H9 (cell line): ENCODE results near the gene FOXD2. TPM values are rescaled to one million over a fixed set of nuclear protein-coding genes. Genes with fewer than 3 reads are reported as not detected.

Experiments used
- DNase-seq: peaks from one replicate; pipeline ENCODE4 v3.0.0-alpha.2; 2017
- H2AFZ ChIP-seq: one replicate; pipeline ENCODE4 v1.6.1; 2013; ENCODE audit warnings: mild to moderate bottlenecking, low read length, control low read depth, moderate library complexity
- H2AK5ac ChIP-seq: 2 replicates; pipeline ENCODE4 v1.6.1; 2013; ENCODE audit warnings: low read length, control low read depth, mixed read lengths; ENCODE audit not compliant: insufficient read length
- H2BK120ac ChIP-seq: one replicate; pipeline ENCODE4 v1.6.1; 2013; ENCODE audit warnings: low read depth, mild to moderate bottlenecking, low read length, control low read depth, inconsistent platforms; ENCODE audit not compliant: poor library complexity, severe bottlenecking
- H2BK12ac ChIP-seq: 2 replicates; pipeline ENCODE4 v1.6.1; 2013; ENCODE audit warnings: low read length, control low read depth, mixed read lengths, low read depth; ENCODE audit not compliant: insufficient read length
- H2BK15ac ChIP-seq: 2 replicates; pipeline ENCODE4 v1.6.1; 2013; ENCODE audit warnings: low read depth, low read length, control low read depth
- H2BK20ac ChIP-seq: one replicate; pipeline ENCODE4 v1.6.1; 2013; ENCODE audit warnings: low read depth, mild to moderate bottlenecking, low read length, control low read depth, inconsistent platforms; ENCODE audit not compliant: poor library complexity, severe bottlenecking
- H2BK5ac ChIP-seq: 2 replicates; pipeline ENCODE4 v1.6.1; 2013; ENCODE audit warnings: low read length, control low read depth, mixed read lengths; ENCODE audit not compliant: insufficient read length
- H3K14ac ChIP-seq: 2 replicates; pipeline ENCODE4 v1.6.1; 2013; ENCODE audit warnings: low read length, control low read depth; ENCODE audit not compliant: insufficient read depth
- H3K18ac ChIP-seq: 2 replicates; pipeline ENCODE4 v1.6.1; 2013; ENCODE audit warnings: low read depth, mild to moderate bottlenecking, mixed read lengths, low read length, control low read depth; ENCODE audit not compliant: insufficient read length
- H3K23ac ChIP-seq: 2 replicates; pipeline ENCODE4 v1.6.1; 2013; ENCODE audit warnings: low read length, control low read depth, mixed read lengths, low read depth; ENCODE audit not compliant: insufficient read length
- H3K23me2 ChIP-seq: 2 replicates; pipeline ENCODE4 v1.6.1; 2013; ENCODE audit warnings: low read depth, mild to moderate bottlenecking, mixed read lengths, low read length, control low read depth; ENCODE audit not compliant: insufficient read length, poor library complexity, severe bottlenecking
- H3K27ac ChIP-seq: 2 replicates; pipeline ENCODE4 v1.5.1; 2013; ENCODE audit warnings: low read length, control low read depth, mixed read lengths, low read depth; ENCODE audit not compliant: insufficient read length
- H3K27me3 ChIP-seq: 2 replicates; pipeline ENCODE4 v1.6.1; 2013; ENCODE audit warnings: low read length, control low read depth, inconsistent platforms; ENCODE audit not compliant: insufficient read depth
- H3K4ac ChIP-seq: 2 replicates; pipeline ENCODE4 v1.6.1; 2013; ENCODE audit warnings: low read depth, mild to moderate bottlenecking, control low read depth, inconsistent platforms, low read length, moderate library complexity
- H3K4me1 ChIP-seq: 2 replicates; pipeline ENCODE4 v1.6.1; 2013; ENCODE audit warnings: low read length, control low read depth, inconsistent platforms; ENCODE audit not compliant: insufficient read depth
- H3K4me2 ChIP-seq: 2 replicates; pipeline ENCODE4 v1.6.1; 2013; ENCODE audit warnings: low read length, control low read depth, mixed read lengths; ENCODE audit not compliant: insufficient read length, insufficient read depth
- H3K56ac ChIP-seq: 2 replicates; pipeline ENCODE4 v1.6.1; 2013; ENCODE audit warnings: low read depth, mild to moderate bottlenecking, mixed read lengths, low read length, control low read depth; ENCODE audit not compliant: insufficient read length
- H3K79me1 ChIP-seq: 2 replicates; pipeline ENCODE4 v1.6.1; 2013; ENCODE audit warnings: low read depth, mild to moderate bottlenecking, moderate library complexity, low read length, control low read depth, inconsistent platforms; ENCODE audit not compliant: insufficient read depth, poor library complexity, severe bottlenecking
- H3K79me2 ChIP-seq: 2 replicates; pipeline ENCODE4 v1.6.1; 2013; ENCODE audit warnings: low read length, control low read depth, inconsistent platforms; ENCODE audit not compliant: insufficient read depth
- H3K9ac ChIP-seq: 2 replicates; pipeline ENCODE4 v1.6.1; 2013; ENCODE audit warnings: low read length, control low read depth, mixed read lengths; ENCODE audit not compliant: insufficient read length; ENCODE audit errors: extremely low read depth
- H3K9me3 ChIP-seq: one replicate; pipeline ENCODE4 v1.6.1; 2013; ENCODE audit warnings: low read depth, low read length, inconsistent platforms; ENCODE audit not compliant: control insufficient read depth
- H3T11ph ChIP-seq: one replicate; pipeline ENCODE4 v1.6.1; 2013; ENCODE audit warnings: mild to moderate bottlenecking, low read length, control low read depth, inconsistent platforms
- H4K20me1 ChIP-seq: one replicate; pipeline ENCODE4 v1.6.1; 2013; ENCODE audit not compliant: control insufficient read depth, insufficient read length, insufficient read depth
- H4K5ac ChIP-seq: 2 replicates; pipeline ENCODE4 v1.6.1; 2013; ENCODE audit warnings: low read depth, mild to moderate bottlenecking, mixed read lengths, low read length, control low read depth; ENCODE audit not compliant: insufficient read length
- H4K8ac ChIP-seq: replicated peaks from 2 replicates; pipeline ENCODE4 v1.6.1; 2013; ENCODE audit warnings: low read length, control low read depth, mixed read lengths, low read depth; ENCODE audit not compliant: insufficient read length
- H4K91ac ChIP-seq: 2 replicates; pipeline ENCODE4 v1.6.1; 2013; ENCODE audit warnings: low read depth, mild to moderate bottlenecking, moderate library complexity, mixed read lengths, low read length, control low read depth; ENCODE audit not compliant: insufficient read length
- H3K27ac Mint-ChIP-seq, 3 experiments: 2 replicates in 2 of 3; 3 replicates in 1 of 3; pipeline ENCODE4 v1.8.0; 2020 to 2021; ENCODE audit warnings: mixed read lengths in 3 of 3, mild to moderate bottlenecking in 1 of 3, moderate library complexity in 1 of 3
- H3K27me3 Mint-ChIP-seq: 2 replicates; pipeline ENCODE4 v1.8.0; 2021; ENCODE audit warnings: low read depth, mild to moderate bottlenecking, moderate library complexity, mixed read lengths
- H3K36me3 Mint-ChIP-seq, 3 experiments: 2 replicates in 2 of 3; 3 replicates in 1 of 3; pipeline ENCODE4 v1.8.0; 2020 to 2021; ENCODE audit warnings: low read depth in 3 of 3, mixed read lengths in 3 of 3; ENCODE audit not compliant: insufficient read depth in 1 of 3
- H3K4me1 Mint-ChIP-seq, 2 experiments: 2 replicates each; pipeline ENCODE4 v1.8.0; 2020; ENCODE audit warnings: mixed read lengths in 2 of 2
- H3K4me3 Mint-ChIP-seq, 2 experiments: 2 replicates in 1 of 2; 3 replicates in 1 of 2; pipeline ENCODE4 v1.8.0; 2020 to 2021; ENCODE audit warnings: mild to moderate bottlenecking in 2 of 2, mixed read lengths in 2 of 2, moderate library complexity in 1 of 2
- H3K9me3 Mint-ChIP-seq, 2 experiments: 2 replicates in 1 of 2; 3 replicates in 1 of 2; pipeline ENCODE4 v1.8.0; 2020; ENCODE audit warnings: mild to moderate bottlenecking in 2 of 2, mixed read lengths in 2 of 2, moderate library complexity in 1 of 2
- CTCF ChIP-seq: fragments of 200-600 bp; sonication (generic); conservative IDR thresholded peaks from 3 replicates; pipeline ENCODE4 v1.8.0; 2021; ENCODE audit warnings: antibody characterized with exemption, mild to moderate bottlenecking
- WGBS: extraction: QIAGEN DNeasy Blood & Tissue Kit; methylation state at CpG from one replicate; pipeline ENCODE4 v1.1.7; 2013; ENCODE audit warnings: missing lambda C conversion rate, low lambda C conversion rate, mixed read lengths; ENCODE audit not compliant: insufficient read length; ENCODE audit errors: extremely low coverage; 5-methylcytosine and 5-hydroxymethylcytosine counted together
- total RNA-seq: library from RNA; stranded (reverse); gene quantifications from 2 replicates; pipeline ENCODE4 v1.2.1, GENCODE V29; 2021

FOXD2 gene
- total RNA-seq, 1 experiment from 2014 or later, result not detected

DNA sequence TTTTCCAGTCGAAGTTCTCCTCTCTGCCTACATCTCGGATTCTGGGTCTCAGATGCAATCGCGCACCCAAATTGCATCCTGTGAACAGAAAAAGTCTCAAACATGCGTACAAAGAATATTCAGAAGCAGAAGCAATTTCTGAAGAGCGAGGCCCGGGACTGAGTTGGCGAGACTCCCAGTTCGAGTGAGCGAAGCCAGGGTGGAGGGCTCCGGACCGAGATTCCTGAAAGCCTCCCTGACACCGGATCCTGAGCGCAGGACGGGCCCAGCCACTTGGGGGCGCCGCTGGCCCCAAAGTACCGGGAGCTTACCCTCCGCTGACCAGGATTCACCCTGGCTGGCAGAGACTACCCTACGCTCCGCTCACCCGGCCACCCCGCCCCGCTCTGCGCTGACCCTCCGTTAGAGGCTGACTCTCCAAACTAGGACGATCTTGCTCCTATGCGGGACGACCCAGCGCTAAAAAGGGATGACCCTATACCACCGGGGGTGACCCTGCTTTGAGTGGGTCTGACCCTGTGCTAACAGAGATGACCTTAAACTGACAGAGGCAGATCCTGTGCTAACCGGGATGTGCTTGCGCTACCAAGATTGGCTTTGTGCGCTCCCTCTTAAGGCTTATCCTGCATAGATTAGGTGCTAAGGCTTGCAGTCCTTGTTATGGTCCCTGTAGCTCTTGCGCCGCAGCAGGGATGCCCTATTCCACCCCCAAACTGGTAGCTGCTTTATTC is 12.1 kb downstream of the FOXD2 start:
- Mint-ChIP-seq H3K27me3 (peaks cover 12% of the 10 kb centered on the region), H3K9me3 (peaks cover 0 to 6% of the 10 kb centered on the region in 2 experiments; a peak in 2 of 5 replicates), H3K27ac (no peak overlapping the region), H3K4me3 (peak overlapping the region in 1 of 2 experiments; percentile 41; a peak in 2 of 5 replicates), H3K4me1 (peaks cover 28 to 58% of the 10 kb centered on the region in 2 experiments), H3K36me3 (no peaks in the 10 kb centered on the region; a peak in 2 of 7 replicates)
- DNase-seq, result peak; percentile 84
- Histone ChIP-seq H2BK120ac (no peak overlapping the region), H3K14ac (no peak overlapping the region), H3K79me1 (no peaks in the 10 kb centered on the region), H4K8ac (no peak overlapping the region), H3T11ph (no peak overlapping the region), H3K4me2 (peak overlapping the region; percentile 10), H3K79me2 (no peaks in the 10 kb centered on the region), H2BK15ac (no peak overlapping the region), H3K4me1 (peaks cover 6% of the 10 kb centered on the region; the same call in 1 of the 2 replicates), H3K27ac (no peak overlapping the region), H3K23me2 (peaks cover 3% of the 10 kb centered on the region), H3K4ac (no peak overlapping the region), H2BK12ac (no peak overlapping the region), H2AK5ac (no peak overlapping the region), H3K9me3 (no peaks in the 10 kb centered on the region), H4K91ac (no peak overlapping the region), H3K9ac (no peak overlapping the region), H3K27me3 (peaks cover 64% of the 10 kb centered on the region), H2AFZ (no peak overlapping the region), H3K56ac (no peak overlapping the region), H2BK5ac (no peak overlapping the region), H3K18ac (no peak overlapping the region), H4K5ac (no peak overlapping the region), H4K20me1 (no peaks in the 10 kb centered on the region), H2BK20ac (no peak overlapping the region), H3K23ac (no peak overlapping the region)
- TF ChIP-seq CTCF, result peak; percentile 86
- no CpG with 5 or more reads among the region's 36 CpGs for WGBS
